ENCODE data around the gene PARP3.

The PARP3 gene

DNA sequence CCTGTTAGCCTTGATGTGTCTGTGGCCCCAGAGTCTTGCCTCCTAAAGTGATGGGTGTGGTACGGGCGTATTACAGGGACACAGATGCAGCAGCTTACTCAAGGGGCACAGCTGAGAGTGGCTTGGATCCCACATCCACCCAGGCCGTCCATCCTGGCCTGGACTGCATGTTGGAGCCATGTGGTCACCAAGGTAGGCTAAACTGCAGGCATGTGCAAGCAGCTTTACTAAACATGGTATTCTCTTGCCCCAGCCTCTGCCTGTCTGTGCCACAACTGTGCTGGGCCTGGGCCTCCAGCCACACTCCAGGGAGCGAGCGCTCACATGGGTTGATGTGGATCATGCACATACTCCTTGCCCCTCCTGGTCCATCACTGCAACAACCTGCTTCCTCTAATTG lies 7.0 kb downstream of the PARP3 start:
- DNase-seq = no peak

DNA sequence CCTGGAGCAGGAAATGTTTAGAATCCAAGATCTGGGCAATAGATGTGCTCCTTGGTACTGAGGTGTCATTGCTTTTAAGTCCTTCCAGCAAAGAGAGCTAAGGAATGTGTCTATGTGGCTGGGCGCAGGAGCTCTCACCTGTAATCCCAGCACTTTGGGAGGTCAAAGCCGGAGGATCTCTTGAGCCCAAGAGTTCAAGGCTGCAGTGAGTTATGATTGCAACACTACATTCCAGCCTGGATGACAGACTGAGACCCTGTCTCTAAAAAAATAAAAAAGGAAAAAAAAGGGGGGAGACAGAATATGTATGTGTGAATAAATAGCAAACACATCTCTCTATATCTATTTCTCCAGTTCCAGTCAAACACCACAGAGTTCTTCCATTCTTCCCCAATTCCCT lies 8.7 kb downstream of the PARP3 start:
- DNase-seq = no peak

DNA sequence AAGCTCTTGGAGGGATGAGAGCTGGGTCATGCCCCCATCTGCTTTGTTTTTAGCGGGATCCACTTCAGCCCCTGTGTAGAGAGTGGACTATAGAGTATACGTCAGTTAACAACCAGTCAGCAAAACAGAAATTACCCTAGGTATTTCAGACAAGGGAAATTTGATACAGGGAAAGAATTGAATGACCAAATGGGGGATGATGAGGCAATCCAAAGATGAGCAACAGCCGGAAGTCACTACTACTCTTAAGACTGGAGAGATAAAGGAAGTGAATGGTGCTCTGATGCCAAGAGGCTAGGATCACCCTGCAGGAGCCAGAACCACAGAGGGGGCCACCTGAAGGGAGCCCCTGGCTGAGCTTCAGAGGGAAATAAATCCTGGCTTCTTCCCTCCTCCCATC lies 11.3 kb downstream of the PARP3 start:
- peak; percentile 21 for DNase-seq

DNA sequence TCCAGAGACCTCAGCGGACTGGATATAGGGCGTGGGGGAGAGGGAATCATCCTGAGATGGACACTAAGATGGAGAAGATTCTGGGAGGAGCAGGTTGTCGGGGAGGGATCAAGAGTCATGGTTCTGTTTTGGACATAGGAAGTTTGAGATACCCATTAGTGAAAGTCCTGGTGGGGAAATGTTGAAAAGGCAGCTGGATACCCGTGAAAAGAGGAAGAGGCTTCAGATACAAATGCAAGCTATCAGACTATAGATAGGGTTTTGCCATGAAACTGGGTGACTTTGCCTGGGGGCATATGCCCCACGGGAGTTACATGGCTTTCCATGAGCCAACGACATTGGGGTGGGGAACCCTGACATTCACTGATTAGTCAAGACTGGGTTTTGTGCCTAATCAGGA lies 11.9 kb downstream of the PARP3 start:
- no peak for DNase-seq

DNA sequence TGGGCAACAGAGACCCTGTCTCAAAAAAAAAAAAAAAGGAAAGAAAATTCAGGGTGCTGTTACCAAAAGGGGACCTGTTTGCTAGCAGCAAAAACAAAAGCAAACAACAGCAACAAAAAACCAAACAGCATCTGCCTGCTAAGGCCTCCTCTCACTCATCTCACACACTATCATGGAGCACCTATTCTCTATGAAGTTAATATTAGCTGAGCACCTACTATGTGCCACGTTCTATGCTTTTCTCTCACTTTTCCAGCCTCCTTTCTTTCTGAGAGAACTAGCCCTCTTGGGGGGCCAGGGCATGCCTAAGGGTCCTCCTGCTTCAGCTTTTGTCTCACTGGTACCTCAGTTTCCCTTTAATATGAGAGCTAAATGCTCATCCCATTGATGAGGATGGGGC lies 12.6 kb downstream of the PARP3 start:
- no peak for DNase-seq

DNA sequence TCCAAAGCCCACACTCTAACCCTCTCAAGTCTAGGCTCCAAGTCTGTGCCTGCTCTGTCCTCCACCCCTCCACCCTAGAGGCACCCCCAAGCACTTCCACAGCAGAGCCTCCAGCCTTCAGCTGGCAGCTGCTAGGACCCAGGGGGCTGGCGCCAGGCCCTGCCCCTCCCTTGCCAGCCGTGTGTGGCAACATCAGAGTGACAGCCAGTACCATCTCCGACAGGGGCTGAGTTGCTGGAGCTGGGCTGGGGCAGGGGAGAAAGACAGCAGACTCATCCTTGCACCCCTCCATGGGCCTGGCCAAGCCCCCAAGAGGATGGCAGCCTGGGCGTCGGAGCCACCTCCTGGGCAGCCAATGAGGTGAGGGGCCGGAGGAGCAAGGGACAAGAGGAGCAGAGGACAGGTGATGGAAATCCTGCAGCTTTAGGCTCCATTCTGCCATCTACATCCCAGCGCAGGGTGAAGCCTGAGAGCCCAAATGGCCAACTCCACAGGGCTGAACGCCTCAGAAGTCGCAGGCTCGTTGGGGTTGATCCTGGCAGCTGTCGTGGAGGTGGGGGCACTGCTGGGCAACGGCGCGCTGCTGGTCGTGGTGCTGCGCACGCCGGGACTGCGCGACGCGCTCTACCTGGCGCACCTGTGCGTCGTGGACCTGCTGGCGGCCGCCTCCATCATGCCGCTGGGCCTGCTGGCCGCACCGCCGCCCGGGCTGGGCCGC lies 13.2 kb downstream of the PARP3 start, which contains the start of gene GPR62:
TSS of gene GPR62 (plus strand) at position 207 of the 718 bp plus-strand sequence. CDS start at position 479, 272 bp downstream.
- DNase-seq = no peak

DNA sequence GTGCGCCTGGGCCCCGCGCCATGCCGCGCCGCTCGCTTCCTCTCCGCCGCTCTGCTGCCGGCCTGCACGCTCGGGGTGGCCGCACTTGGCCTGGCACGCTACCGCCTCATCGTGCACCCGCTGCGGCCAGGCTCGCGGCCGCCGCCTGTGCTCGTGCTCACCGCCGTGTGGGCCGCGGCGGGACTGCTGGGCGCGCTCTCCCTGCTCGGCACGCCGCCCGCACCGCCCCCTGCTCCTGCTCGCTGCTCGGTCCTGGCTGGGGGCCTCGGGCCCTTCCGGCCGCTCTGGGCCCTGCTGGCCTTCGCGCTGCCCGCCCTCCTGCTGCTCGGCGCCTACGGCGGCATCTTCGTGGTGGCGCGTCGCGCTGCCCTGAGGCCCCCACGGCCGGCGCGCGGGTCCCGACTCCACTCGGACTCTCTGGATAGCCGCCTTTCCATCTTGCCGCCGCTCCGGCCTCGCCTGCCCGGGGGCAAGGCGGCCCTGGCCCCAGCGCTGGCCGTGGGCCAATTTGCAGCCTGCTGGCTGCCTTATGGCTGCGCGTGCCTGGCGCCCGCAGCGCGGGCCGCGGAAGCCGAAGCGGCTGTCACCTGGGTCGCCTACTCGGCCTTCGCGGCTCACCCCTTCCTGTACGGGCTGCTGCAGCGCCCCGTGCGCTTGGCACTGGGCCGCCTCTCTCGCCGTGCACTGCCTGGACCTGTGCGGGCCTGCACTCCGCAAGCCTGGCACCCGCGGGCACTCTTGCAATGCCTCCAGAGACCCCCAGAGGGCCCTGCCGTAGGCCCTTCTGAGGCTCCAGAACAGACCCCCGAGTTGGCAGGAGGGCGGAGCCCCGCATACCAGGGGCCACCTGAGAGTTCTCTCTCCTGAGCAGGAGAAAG lies 14.0 kb downstream of the PARP3 start:
- DNase-seq = no peak

DNA sequence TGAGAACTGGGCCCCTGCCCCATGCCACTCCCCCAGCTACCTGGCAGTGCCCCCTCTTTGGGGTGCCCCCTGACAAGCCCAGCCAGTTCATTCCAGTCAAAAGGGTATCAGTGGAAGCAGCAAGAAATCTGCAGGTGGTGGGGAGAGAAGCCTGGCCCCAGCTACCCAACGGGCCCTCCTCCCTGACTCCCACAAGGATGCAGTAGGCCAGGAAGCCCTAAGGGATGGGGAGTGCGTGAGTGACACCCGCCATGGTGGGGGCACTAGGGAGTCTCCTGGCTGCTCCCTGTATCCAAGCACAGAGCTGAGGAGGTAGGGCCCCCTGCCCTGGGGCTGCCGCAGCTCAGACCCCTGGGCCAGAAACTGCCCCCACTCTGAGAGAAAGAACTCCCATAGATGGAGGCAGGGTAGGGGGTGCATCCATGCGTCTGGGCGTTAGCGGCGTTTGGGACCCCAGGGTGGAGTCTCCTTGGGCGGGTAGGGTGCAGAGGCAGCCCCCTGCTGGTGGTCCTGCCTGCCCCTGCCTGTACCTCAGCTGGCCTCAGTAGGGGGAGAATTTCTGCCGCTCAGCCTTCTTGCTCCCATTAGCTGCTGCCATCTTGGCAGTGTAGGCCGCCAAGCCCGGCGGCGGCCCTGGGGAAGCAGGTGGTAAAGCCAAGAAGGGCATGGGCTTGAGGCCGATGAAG lies 15.5 kb downstream of the PARP3 start:
- no peak for DNase-seq

DNA sequence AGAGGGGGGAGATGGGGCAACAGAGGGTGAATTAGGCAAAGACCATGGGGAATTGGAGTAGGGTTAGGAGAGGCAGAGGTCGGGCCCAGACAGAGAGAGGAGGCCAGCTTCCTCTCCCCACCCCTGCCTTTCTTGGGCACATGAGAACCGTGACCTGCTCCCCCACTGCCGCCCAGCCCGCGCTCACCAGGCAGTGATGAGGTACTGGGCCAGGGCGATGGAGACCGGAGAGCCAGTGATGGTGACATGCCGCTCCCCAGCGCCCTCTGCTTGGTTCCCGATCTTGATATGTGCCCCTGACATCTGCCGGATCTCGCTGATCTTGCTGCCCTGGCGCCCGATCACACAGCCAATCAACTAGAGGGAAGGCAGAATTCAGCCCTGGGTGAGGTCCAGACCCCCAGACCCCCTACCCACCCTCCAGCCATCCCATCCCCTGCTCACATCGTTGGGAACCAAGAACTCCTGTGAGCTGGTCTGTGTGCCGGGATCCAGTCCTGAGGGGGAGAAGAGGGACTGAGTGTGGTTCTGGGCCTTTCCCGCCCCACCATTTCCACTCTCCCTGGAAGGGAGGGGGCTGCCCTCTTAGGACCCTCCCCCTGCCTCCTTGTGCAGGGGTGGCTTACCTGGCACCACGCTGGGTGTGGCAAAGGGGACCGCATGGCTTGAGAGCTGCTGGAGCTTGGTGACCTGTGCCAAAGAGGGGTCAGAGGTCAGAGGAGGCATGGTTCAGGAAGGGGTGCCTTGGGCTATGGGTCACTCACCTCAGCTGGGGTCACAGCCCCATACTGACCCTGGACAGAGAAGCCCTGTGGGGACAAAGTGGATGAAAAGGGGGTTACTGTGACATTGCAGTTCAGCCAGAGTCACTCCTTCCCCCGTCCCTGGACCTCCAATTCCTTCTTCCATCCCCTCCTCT lies 16.7 kb downstream of the PARP3 start:
- DNase-seq = no peak

DNA sequence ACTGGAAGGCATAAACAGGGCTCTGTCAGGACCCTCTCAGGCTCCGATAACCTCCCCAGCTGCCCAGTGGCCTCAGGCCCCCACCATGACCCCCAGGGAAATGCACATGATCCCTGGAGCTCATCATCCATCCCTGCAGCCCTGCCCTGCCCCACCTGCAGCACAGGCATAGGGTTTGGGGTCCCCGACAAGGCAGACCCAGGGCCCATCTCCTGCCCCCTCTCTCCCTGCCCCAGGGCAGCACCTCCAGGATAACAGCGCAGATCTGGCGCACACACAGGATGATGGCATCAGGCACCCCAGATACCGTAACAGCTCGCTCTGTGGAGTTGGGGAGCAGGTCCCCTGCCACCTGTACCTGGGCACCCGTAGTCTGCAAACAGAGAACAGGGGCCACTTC lies 17.5 kb downstream of the PARP3 start:
- no peak for DNase-seq

DNA sequence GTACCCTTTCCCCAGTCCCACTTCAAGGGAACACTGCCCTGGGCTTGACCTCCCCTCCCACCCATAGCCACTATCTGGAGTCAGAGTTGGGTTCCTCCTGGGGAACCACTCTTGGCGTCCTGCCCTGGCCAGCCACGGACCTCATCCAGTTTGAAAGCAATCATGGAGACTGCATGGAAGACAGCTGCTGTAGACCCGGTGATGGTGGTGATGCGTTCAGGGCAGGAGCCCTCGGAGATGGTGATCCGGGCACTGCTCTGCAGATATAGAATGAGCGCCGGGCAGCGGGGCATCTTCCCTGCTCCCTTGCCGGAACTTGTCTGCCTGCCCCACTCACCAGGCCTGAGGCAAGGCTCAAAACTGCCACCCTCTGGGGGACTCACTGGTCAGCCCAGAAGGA lies 18.2 kb downstream of the PARP3 start:
- no peak for DNase-seq

DNA sequence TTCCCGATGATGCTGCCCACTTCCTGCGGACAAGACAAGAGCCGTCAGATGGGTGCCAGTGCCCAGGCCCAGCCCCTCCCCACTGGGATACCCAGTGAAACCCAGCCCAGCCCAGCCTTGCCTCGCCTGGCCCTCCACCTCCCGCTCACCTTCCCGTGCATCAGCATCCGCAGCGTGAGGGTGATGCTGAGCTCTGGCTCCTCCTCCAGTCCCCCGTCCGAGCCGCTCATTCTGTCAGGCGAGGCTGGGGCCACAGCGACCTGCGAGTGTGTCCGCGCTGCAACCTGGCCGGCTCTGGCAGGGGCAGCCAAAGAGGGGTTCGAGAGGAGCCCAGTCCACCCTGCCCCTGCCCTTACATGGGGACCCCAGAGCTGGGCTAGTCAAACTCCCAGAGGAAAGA lies 18.8 kb downstream of the PARP3 start:
- no peak for DNase-seq

DNA sequence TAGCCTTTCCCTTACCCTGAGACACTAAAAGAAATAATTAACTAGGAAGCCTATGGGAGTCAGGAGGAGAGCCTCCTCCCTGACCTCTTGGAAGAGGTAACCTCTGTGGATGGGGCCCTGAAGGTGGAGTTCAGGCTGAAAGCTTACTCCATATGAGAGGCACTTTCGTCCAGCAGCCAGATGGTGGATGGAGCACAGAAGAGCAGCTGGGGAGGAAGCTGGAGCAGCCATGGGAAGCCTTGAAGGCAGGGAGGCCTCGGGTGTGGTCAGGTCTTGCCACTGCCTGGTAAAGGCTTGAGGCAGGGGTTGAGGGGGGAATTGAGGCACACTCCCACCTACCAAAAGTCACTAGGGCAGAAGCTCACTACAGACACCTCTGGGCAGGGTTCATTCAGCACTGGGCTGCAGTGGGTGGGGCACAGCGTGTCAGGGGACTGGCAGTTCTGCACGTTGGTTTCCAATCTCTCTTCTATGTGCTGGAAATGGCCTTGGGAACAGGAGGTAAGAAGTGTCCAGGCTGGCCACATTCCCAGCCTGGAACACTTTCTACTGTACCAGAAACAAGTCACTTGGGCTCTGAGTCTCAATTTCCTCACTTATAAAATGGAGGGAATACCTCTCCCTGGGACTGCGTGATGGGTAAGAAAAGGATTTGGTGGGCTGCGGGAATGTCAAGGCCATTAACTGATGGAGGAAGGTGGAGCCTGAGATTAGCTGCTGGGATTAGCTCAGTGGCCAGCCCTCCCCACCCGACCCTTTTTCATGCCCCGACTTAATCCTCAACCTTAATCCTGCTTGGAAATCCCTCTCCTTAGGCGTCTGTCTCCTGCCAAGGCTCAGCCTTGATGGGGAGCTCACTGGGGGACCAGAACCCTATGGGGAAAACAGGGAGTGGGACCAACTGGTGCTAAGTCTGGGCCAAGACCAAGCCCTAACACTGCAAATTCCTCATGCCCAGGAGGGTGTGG lies 19.7 kb downstream of the PARP3 start:
- DNase-seq = peak; percentile 81

DNA sequence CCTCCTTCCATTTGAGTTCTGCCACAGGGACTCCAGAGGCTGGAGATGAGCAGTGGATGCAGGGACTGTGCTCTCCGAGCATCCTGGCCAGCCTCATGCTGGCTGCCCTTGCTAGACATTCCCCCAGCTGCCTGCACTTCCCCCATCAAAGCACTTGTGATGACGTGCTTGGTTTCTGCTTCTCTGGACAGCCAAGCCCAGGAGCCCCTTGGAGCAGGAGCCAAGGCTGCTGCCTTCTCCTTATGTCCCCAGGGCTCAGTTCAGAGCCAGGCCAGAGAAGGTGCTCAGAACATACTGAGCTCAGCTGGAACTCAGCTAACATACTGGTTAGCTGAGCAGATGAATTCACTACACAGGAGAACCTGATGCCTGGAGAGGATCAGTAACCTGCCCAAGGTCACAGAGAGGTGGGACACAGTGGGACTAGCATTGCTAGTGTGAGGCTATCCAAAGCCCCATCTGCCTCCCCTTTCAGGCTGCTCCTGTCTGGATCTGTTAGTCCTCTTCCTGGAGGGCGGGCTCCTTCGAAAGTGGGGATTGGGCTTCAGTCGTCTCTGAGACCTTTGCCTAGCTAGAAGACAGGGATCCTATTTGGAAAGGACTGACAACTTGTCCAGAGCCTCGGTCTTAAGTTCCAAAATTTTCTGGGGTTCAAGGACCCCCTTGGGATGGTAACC lies 20.8 kb downstream of the PARP3 start:
- DNase-seq = no peak

DNA sequence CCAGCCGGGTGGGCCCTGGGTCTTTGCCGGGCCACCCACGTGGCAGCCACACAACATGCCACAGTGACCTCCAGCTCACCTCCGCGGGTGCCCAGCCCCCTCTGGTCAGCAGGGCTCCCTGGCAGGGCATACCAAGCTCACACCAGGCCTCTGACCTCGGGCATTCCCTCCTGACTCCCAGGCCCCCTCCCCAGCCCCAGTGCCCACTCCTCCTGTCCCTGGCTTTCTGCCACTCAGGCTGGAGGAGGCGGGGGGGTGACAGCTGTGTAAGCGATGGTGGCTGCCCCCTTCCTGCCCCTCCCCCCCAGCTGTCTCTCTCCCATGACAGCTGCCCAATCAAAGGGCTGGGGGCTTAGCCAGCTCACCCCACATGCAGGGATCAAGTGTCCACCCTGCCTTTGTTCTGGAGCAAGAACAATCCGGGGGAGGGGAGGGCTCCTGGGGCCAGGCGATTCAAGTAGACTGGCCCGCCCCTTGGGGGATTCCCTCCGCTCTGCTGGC lies 21.8 kb downstream of the PARP3 start:
- peak; percentile 84 for DNase-seq

DNA sequence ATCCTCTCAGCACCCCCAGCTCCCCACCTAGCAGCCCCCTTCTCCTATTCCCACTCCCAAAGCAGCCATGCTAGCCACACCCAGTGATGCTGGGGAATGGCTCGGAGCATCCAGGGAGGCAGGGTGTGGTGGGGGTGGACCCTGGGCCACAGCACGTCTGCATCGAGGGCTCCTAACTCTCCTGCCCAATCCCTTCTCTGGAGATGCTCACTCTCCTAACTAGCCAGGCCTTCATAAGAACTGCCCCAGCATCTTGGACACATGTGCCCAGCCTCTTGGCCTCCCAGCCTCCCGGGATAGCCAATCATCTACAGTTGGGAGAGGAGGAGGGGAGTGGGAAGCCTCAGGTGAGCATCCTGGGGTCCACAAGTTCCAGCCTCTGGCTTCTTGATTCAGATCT lies 22.4 kb downstream of the PARP3 start:
- no peak for DNase-seq

DNA sequence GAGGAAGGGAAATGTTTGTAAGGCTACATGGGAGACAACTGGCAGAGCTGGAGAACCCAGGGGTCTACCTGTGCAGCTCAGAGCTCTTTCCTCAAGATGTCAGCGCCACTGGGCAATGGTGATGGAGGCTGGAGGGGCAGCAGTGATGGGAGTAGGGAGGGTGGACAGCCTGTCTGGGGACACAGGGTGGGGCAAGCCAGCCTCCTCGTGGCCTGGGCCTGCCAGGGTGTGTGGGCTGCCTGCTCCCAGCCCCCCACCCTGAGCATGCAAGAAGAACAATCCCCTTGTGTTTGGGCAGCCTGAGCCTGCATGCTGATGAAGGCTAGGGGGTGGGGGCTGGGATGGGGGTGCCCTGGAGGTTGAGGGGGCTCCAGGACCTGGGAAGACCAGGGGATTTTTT lies 23.9 kb downstream of the PARP3 start:
- DNase-seq = no peak

DNA sequence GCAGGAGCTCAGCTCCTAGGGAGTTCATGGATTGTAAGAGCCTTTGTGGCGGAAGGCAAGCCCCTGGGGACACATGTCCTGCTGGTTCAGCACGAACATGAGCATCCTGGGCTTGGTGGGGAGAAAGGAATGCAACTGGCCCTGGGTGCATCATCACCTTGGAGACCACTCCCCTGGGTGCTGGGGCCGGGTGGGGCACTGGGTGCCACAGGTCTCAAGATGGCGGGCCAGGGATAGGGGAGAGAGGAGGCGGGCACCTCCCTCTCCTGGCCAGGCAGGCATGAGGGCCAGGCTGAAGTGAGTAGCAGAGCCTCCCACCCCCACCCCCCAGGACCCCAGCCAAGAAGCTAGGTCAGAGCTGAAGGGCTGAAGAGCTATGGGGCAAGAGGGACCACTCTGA lies 24.3 kb downstream of the PARP3 start:
- DNase-seq = no peak

DNA sequence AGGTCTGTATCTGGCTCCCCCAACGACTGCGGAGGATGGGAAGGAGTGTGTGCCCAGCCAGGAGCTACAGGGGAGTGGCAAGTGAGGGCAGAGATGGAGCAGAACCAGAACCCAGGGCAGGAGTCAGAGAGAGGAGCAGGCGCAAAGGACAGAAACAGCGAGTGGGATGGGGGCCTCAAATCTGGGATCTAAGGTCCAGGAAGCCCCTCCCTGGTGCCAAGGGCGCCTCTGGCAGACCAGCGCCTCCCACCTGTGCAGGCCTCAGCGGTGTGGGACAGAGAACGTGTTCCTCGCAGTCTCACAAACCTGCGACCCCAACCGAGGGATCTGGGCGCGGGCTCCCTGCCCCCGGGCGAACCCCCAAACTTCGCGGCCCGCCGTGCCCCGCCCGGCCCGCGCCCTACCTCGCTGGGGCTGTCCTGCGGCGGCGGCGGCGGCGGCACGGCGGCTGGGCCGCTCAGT lies 24.8 kb downstream of the PARP3 start:
- no peak for DNase-seq

DNA sequence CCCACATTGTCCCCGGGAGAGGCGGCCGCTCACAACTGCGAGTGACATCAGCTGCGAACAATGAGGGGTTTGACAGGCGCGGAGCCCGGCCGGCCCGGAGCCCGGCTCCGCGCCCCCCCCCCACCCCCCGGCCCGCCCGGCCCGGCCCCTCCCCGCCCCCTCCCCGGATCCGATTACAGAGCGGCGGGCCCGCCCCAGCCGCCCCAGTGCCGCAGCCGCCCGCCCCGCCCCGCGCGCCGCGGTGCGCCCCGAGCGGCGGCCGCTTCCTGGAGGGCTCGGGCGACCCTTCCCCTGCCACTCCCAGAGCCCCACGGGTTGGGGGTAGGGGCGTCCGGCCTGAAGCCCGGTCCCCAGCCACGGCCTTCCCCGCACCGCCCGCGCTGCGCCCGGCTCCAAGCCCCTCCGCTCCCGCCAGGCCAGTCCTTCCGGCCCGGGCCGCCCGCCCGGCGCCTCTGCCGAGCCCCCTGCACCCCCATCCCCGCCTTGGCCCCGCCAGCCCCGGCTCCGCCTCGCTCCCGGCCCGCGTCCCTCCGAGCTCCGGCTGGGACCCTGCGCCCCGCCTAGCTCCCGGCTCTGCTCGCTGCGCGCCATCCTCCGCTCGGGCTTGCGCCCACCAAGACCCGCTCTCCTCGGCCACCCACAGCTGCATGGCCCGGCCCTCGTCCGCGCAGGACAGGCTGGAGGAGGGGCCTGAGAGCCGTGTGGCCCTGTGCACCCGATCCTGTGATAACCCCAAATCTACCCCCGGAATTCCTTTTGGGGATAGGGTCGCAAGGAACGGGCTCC lies 25.4 kb downstream of the PARP3 start, which contains the start of gene PCBP4:
TSS of gene PCBP4 (minus strand) at position 71 of the 786 bp plus-strand sequence. CDS start 6,214 bp downstream, outside the sequence.
- DNase-seq = no peak

Data from NCI-H524 treated with DMSO at 0.1 percent for 48 hours (cell line).